ENCODE results near the gene XIRP1.
A peak's percentile ranks its signal among the peaks of the same experiment; 100 is the strongest.
"Not testable (repeated sequence)": the region's sequence is repeated elsewhere in the genome, so short reads cannot be mapped to it uniquely, and the experiment has no call there.

The XIRP1 gene, protein sequence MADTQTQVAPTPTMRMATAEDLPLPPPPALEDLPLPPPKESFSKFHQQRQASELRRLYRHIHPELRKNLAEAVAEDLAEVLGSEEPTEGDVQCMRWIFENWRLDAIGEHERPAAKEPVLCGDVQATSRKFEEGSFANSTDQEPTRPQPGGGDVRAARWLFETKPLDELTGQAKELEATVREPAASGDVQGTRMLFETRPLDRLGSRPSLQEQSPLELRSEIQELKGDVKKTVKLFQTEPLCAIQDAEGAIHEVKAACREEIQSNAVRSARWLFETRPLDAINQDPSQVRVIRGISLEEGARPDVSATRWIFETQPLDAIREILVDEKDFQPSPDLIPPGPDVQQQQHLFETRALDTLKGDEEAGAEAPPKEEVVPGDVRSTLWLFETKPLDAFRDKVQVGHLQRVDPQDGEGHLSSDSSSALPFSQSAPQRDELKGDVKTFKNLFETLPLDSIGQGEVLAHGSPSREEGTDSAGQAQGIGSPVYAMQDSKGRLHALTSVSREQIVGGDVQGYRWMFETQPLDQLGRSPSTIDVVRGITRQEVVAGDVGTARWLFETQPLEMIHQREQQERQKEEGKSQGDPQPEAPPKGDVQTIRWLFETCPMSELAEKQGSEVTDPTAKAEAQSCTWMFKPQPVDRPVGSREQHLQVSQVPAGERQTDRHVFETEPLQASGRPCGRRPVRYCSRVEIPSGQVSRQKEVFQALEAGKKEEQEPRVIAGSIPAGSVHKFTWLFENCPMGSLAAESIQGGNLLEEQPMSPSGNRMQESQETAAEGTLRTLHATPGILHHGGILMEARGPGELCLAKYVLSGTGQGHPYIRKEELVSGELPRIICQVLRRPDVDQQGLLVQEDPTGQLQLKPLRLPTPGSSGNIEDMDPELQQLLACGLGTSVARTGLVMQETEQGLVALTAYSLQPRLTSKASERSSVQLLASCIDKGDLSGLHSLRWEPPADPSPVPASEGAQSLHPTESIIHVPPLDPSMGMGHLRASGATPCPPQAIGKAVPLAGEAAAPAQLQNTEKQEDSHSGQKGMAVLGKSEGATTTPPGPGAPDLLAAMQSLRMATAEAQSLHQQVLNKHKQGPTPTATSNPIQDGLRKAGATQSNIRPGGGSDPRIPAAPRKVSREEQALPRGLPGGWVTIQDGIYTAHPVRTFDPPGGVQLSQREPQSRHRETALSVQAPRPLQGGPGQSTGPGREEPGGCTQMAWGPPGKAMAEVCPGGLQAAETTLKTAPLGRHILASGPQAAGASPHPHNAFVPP (N-terminal part only)

GRCh38 chr3:39192490-39193092, at the start of gene XIRP1:
TSS of gene XIRP1 (minus strand) at chr3:39192595. CDS start at chr3:39189445, 3,150 bp downstream.
- DNase-seq, result no peak

DNA sequence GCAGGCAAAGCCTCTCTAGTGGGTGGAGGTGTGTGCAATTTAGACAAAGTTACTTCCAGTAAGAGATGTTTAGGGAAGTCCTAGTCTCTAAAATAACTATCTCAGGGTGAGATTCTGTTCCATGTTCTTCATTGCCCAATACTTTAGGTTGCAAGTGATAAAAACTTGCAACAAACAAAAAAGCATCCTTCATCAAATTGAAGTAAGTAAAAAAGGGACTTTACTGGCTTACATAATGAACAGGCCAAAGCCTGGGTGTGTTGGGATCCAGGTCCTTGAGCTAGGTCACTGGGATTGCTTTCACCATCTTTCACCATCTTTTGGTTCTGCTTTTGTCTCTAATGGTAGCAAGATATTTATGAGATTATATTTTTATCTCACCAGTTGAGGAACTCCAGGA, 49.2 kb upstream of the XIRP1 start:
- DNase-seq, result no peak

DNA sequence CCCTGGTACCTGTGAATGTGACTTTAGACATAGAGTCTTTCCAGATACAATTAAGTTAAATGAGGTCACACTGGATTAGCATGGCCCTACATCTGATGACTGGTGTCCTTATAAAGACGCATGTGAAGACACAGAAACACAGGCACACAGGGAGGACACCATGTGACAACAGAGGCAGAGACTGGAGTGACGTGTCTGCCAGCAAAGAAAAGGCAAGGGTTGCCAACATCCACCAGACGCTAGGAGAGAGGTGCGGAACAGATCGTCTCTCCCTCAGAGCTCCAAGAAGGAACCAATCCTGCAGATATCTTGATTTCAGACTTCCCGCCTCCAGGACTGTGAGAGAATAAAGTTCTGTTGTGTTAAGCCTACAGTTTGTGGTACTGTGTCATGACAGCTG, 44.6 kb upstream of the XIRP1 start:
- no peak for DNase-seq

DNA sequence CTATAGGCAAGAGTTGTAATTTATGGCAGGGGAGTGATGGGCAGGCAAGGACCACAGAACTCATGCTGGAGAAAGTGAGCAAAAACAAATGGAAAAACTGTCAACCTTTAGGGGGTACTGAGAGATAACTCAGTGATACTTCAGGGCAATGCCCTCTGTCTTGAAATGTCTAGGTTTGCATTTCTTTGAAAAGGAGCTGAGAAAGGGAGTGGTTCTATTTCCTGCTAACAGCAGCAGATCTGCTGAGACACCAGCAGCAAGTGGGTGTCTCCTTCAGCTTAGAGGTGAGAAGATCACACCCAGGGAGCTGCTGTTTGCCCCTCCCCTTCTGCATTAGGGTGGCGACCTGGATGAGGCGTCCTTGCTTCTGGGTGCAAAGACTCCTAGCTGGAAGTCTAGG, 42.3 kb upstream of the XIRP1 start:
- DNase-seq, result peak; percentile 61

- peak; percentile 34 for DNase-seq
These were observed 40.5 kb upstream of the XIRP1 start for GRCh38 chr3:39232859-39233258.

GRCh38 chr3:39230453-39230852, 38.1 kb upstream of the XIRP1 start:
- DNase-seq, result no peak

- no peak for DNase-seq
These were observed 36.1 kb upstream of the XIRP1 start for GRCh38 chr3:39228496-39228895.

DNA sequence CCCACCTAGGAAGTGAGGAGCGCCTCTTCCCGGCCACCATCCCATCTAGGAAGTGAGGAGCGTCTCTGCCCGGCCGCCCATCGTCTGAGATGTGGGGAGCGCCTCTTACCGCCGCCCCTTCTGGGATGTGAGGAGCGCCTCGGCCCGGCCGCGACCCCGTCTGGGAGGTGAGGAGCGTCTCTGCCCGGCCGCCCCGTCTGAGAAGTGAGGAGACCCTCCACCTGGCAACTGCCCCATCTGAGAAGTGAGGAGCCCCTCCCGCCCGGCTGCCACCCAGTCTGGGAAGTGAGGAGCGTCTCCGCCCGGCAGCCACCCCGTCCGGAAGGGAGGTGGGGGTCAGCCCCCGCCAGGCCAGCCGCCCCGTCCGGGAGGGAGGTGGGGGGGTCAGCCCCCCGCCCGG, 35.2 kb upstream of the XIRP1 start:
- DNase-seq, result not testable (repeated sequence)

DNA sequence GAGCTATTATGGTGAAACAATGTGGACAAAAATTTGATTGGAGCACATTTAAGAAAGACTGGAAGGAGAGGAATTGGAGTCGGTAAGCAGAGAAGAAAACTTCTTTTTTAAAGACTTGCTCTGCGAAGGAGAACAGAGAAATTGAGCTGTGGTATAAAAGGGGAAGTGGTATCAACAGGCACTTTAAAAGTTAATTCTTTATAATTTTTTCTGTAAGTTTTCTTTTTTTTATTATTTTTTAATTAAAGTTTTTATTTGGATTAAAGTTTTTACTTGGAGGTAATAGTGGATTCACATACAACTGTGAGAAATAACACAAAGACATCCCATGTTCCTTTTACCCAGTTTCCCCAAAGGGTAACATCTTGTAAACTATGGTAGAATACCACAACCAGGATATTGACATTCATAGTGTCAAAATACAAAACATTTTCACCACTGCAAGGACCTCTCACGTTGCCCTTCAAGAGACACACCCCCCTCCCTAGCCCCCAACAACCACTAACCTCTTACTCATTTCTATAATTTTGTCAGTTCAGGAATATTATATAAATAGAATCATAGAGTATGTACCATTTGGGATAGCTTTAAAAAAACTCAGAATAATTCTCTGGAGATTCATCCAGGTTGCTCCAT, 33.8 kb upstream of the XIRP1 start:
- no peak for DNase-seq

GRCh38 chr3:39224288-39224687, 31.9 kb upstream of the XIRP1 start:
- no peak for DNase-seq

DNA sequence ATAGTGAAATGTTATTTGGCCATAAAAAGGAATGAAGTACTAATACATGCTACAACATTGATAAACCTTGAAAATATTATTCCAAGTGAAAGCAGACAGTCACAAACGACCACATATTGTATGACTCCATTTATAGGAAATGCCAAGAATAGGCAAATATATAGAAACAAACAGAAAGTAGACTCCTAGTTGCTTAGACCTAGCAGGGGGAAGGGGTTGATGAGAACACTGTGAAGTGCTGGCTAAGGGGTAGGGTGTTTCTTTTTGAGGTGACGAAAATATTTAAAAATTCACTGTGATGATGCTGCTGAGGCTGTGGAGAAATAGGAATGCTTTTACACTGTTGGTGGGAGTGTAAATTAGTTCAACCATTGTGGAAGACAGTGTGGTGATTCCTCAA, 30.5 kb upstream of the XIRP1 start:
- DNase-seq, result no peak

DNA sequence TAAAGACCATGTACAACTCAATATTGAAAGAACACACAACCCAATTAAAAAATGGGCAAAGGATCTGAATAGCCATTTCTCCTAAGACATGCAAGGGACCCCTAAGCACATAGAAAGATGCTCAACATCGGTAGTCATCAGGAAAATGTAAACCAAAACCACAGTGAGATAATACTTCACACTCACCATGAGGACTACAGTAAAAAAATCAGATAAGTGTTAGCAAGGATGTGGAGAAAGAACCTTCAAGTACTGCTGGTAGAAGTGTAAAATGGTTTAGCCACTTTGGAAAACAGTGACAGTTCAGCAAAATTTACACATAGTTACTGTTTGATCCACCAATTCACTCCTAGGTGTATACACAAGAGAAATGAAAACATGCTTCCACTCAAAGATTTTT, 30.1 kb upstream of the XIRP1 start:
- no peak for DNase-seq

- no peak for DNase-seq
These were observed 28.7 kb upstream of the XIRP1 start for GRCh38 chr3:39221141-39221530.

DNA sequence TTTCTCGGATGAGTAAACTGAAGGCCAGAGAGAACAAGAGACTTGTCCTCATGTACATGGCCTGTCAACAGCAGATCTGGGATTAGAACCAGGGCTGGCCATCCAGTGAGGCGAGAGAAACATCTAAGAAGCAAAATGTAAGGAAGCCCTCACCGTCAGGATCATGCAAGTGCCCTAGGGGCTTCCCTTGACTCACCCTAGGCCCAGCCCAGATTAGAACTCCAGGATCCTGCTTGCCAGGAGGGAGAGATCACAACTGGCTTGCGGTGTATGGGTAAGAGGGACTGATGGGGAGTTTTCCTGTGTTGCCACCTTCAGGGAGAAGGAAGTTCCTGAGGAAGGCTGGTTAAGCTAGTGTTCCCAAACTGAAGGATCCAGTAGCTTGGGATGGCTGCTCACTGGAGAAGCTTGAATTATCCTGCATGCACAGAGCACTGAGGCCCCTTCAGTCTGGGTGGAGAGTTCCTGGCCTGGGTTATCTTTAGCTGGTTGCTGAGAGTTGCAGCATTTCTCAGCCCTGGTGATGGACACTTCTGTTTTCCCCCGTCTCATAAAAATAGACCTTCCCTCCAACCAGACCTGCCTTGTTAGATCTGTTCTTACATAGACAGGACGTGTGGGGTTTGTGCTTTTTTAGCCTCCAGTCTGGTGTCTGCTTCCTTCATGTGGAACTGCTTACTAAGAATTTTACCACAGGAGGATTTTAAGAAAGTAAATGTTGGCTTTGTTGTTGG, 28.2 kb upstream of the XIRP1 start:
- DNase-seq, result peak; percentile 34

GRCh38 chr3:39219702-39220101, 27.3 kb upstream of the XIRP1 start:
- no peak for DNase-seq

- peak; percentile 53 for DNase-seq
These were observed 23.9 kb upstream of the XIRP1 start for GRCh38 chr3:39216176-39216790.

DNA sequence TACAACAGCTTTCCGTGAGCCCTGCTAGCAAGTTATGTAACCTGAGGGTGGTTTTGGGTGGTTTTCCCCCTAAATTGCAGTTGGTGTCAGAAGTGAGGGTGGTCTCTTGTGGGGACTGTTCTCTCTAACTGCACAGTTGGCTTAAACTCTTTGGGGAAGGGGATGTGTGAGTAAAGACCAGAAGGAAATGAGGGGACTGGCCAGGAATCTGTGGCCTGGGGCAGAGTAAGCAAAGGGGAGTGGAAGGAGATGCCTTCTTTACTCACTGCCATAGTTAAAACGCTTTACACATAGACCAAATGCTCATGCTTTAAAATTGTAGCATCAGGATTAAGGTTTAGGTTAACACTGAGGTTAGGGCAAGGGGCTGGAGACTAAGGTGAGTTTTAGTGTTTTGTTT, 21.2 kb upstream of the XIRP1 start:
- no peak for DNase-seq

GRCh38 chr3:39212665-39213064, 20.3 kb upstream of the XIRP1 start:
- DNase-seq, result no peak

GRCh38 chr3:39211332-39212130, 19.1 kb upstream of the XIRP1 start:
- no peak for DNase-seq

GRCh38 chr3:39210078-39210477, 17.7 kb upstream of the XIRP1 start:
- no peak for DNase-seq

All from hematopoietic multipotent progenitor cell treated with erythropoietin and hydrocortisone succinate and interleukin-3 and kit ligand, for 6 days (in vitro differentiated cells).